Trophoblast cell (in vitro differentiated cells and primary cell): ENCODE results near the gene PGA3.
"Not testable (repeated sequence)": the region's sequence is repeated elsewhere in the genome, so short reads cannot be mapped to it uniquely, and the experiment has no call there.

ENCODE experiments used
- DNase-seq, 2 donors: peaks; one replicate each; pipeline ENCODE4 v3.0.0-alpha.2; 2016
- H2AFZ ChIP-seq: 2 replicates; pipeline ENCODE4 v1.6.1; 2013; ENCODE audit warnings: low read length, moderate library complexity, mild to moderate bottlenecking; ENCODE audit not compliant: insufficient read depth, poor library complexity
- H2AK5ac ChIP-seq: 2 replicates; pipeline ENCODE4 v1.6.1; 2013; ENCODE audit warnings: mild to moderate bottlenecking, low read length
- H2BK120ac ChIP-seq: 2 replicates; pipeline ENCODE4 v1.6.1; 2013; ENCODE audit warnings: low read length, mild to moderate bottlenecking, moderate library complexity; ENCODE audit not compliant: insufficient read depth, poor library complexity
- H2BK12ac ChIP-seq: 2 replicates; pipeline ENCODE4 v1.6.1; 2013; ENCODE audit warnings: mild to moderate bottlenecking, low read length, moderate library complexity
- H2BK5ac ChIP-seq: 2 replicates; pipeline ENCODE4 v1.6.1; 2013; ENCODE audit warnings: low read length, low read depth, moderate library complexity, mild to moderate bottlenecking; ENCODE audit not compliant: poor library complexity
- H3K14ac ChIP-seq: 2 replicates; pipeline ENCODE4 v1.6.1; 2013; ENCODE audit warnings: mild to moderate bottlenecking, low read length
- H3K18ac ChIP-seq: 2 replicates; pipeline ENCODE4 v1.6.1; 2013; ENCODE audit warnings: mild to moderate bottlenecking, low read length
- H3K23ac ChIP-seq: 2 replicates; pipeline ENCODE4 v1.6.1; 2013; ENCODE audit warnings: low read length
- H3K27ac ChIP-seq: 2 replicates; pipeline ENCODE4 v1.5.1; 2013; ENCODE audit warnings: low read depth, mild to moderate bottlenecking, inconsistent platforms, low read length, moderate library complexity
- H3K27me3 ChIP-seq: 2 replicates; pipeline ENCODE4 v1.6.1; 2013; ENCODE audit warnings: inconsistent platforms, mild to moderate bottlenecking, low read length, moderate library complexity; ENCODE audit not compliant: insufficient read depth
- H3K36me3 ChIP-seq, 2 experiments: 1 replicate in 1 of 2; 2 replicates in 1 of 2; pipeline ENCODE4 v1.6.1; 2013; ENCODE audit warnings: low read length in 2 of 2, mild to moderate bottlenecking in 2 of 2, moderate library complexity in 1 of 2; ENCODE audit not compliant: insufficient read depth in 2 of 2, control insufficient read depth in 1 of 2
- H3K4ac ChIP-seq: 2 replicates; pipeline ENCODE4 v1.6.1; 2013; ENCODE audit warnings: low read depth, mild to moderate bottlenecking, low read length, moderate library complexity
- H3K4me1 ChIP-seq, 2 experiments: 1 replicate in 1 of 2; 2 replicates in 1 of 2; pipeline ENCODE4 v1.6.1; 2013; ENCODE audit warnings: low read length in 2 of 2, mild to moderate bottlenecking in 2 of 2, moderate library complexity in 1 of 2; ENCODE audit not compliant: insufficient read depth in 2 of 2, control insufficient read depth in 1 of 2
- H3K4me2 ChIP-seq: 2 replicates; pipeline ENCODE4 v1.6.1; 2013; ENCODE audit warnings: inconsistent platforms, mild to moderate bottlenecking, low read length, moderate library complexity
- H3K4me3 ChIP-seq: 2 replicates; pipeline ENCODE4 v1.5.1; 2013; ENCODE audit warnings: mild to moderate bottlenecking, low read depth, low read length, inconsistent platforms
- H3K79me1 ChIP-seq: one replicate; pipeline ENCODE4 v1.6.1; 2013; ENCODE audit warnings: low read length
- H3K79me2 ChIP-seq: 2 replicates; pipeline ENCODE4 v1.6.1; 2013; ENCODE audit warnings: low read length, mild to moderate bottlenecking; ENCODE audit not compliant: control insufficient read depth, insufficient read depth, poor library complexity
- H3K9ac ChIP-seq: 2 replicates; pipeline ENCODE4 v1.6.1; 2013; ENCODE audit warnings: mild to moderate bottlenecking, low read length
- H3K9me3 ChIP-seq: 2 replicates; pipeline ENCODE4 v1.6.1; 2013; ENCODE audit warnings: low read depth, mild to moderate bottlenecking, control low read depth, inconsistent platforms, low read length; ENCODE audit not compliant: insufficient read depth
- H4K12ac ChIP-seq: 2 replicates; pipeline ENCODE4 v1.6.1; 2013; ENCODE audit warnings: low read depth, mild to moderate bottlenecking, low read length, moderate library complexity
- H4K8ac ChIP-seq: 2 replicates; pipeline ENCODE4 v1.6.1; 2013; ENCODE audit warnings: low read depth, mild to moderate bottlenecking, low read length, moderate library complexity
- H4K91ac ChIP-seq: one replicate; pipeline ENCODE4 v1.6.1; 2013; ENCODE audit warnings: low read depth, mild to moderate bottlenecking, low read length, moderate library complexity
- whole genome bisulfite sequencing: extraction: QIAGEN DNeasy Blood & Tissue Kit; methylation state at CpG from one replicate; pipeline ENCODE4 v1.1.7; 2013; ENCODE audit warnings: missing lambda C conversion rate; ENCODE audit not compliant: insufficient read length, insufficient coverage; ENCODE audit errors: extremely low coverage; 5-methylcytosine and 5-hydroxymethylcytosine counted together

The PGA3 gene

GRCh38 chr11:61222047-61222446 is 18.7 kb downstream of the PGA3 start, which contains the start of gene PGA4:
Gene PGA4 (plus strand): TSS chr11:61222347. CDS start chr11:61222401, 54 bp downstream.
- not testable (repeated sequence) for H4K8ac ChIP-seq

DNA sequence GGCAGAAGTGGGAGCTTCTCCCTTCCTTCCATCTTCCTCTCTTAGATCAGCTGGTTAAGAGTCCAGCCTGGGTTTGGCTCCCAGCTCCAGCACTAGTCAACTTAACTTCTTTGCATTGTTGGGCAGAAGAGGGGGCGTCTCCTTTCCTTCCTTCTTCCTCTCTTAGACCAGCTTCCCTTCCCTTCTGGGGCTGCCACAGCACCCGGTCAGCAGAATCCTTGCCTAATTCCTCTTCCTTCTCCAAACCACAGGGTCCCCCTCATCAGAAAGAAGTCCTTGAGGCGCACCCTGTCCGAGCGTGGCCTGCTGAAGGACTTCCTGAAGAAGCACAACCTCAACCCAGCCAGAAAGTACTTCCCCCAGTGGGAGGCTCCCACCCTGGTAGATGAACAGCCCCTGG is 19.4 kb downstream of the PGA3 start:
- H4K8ac ChIP-seq, H3K4me3 ChIP-seq, H2BK5ac ChIP-seq, H3K79me2 ChIP-seq, DNase-seq, H3K27ac ChIP-seq, H3K36me3 ChIP-seq, H3K4me2 ChIP-seq, H4K12ac ChIP-seq, H2BK12ac ChIP-seq, H3K4me1 ChIP-seq, H2BK120ac ChIP-seq, H3K18ac ChIP-seq, H3K14ac ChIP-seq, H3K9me3 ChIP-seq, H3K23ac ChIP-seq, H3K27me3 ChIP-seq, H3K4ac ChIP-seq, H3K79me1 ChIP-seq, H2AFZ ChIP-seq, H3K9ac ChIP-seq, H2AK5ac ChIP-seq, H4K91ac ChIP-seq: not testable (repeated sequence)
- WGBS: no CpG with 5 or more reads among the region's 5 CpGs

More at GRCh38 chr11:61222047-61222446, 18.7 kb downstream of the PGA3 start, which contains the start of gene PGA4:
- H3K79me1 ChIP-seq, H2BK120ac ChIP-seq, H4K91ac ChIP-seq, H3K18ac ChIP-seq, H2BK12ac ChIP-seq, H3K4me1 ChIP-seq, H3K9me3 ChIP-seq, H3K27ac ChIP-seq, H4K12ac ChIP-seq, H3K27me3 ChIP-seq, H2AFZ ChIP-seq, H3K9ac ChIP-seq, H3K79me2 ChIP-seq, DNase-seq, H3K23ac ChIP-seq, H3K4me2 ChIP-seq, H3K4ac ChIP-seq, H3K4me3 ChIP-seq, H2BK5ac ChIP-seq, H3K36me3 ChIP-seq, H2AK5ac ChIP-seq, H3K14ac ChIP-seq: not testable (repeated sequence)
- WGBS: no CpG with 5 or more reads among the region's 8 CpGs

- not testable (repeated sequence) for H2BK120ac ChIP-seq, H3K27ac ChIP-seq, H3K27me3 ChIP-seq, H3K4me3 ChIP-seq, H3K14ac ChIP-seq, H3K4ac ChIP-seq, H3K79me2 ChIP-seq, H4K91ac ChIP-seq, H2BK5ac ChIP-seq, H4K12ac ChIP-seq, H3K4me1 ChIP-seq, H3K4me2 ChIP-seq, H3K9me3 ChIP-seq, H3K36me3 ChIP-seq, H2AK5ac ChIP-seq, H3K79me1 ChIP-seq, H2BK12ac ChIP-seq, DNase-seq, H3K23ac ChIP-seq, H2AFZ ChIP-seq, H3K18ac ChIP-seq, H4K8ac ChIP-seq, H3K9ac ChIP-seq
- no CpG with 5 or more reads among the region's 10 CpGs for whole genome bisulfite sequencing
Observed at GRCh38 chr11:61226457-61227137, 23.3 kb downstream of the PGA3 start.

GRCh38 chr11:61229458-61229857 is 26.1 kb downstream of the PGA3 start:
- no CpG with 5 or more reads among the region's 6 CpGs for WGBS

More at GRCh38 chr11:61229458-61229857, 26.1 kb downstream of the PGA3 start:
- not testable (repeated sequence) for H2AK5ac ChIP-seq, H3K4me3 ChIP-seq, H3K4ac ChIP-seq, H2BK12ac ChIP-seq, H3K18ac ChIP-seq, H4K91ac ChIP-seq, H4K12ac ChIP-seq, H3K23ac ChIP-seq, H2BK120ac ChIP-seq, H2BK5ac ChIP-seq, H3K9me3 ChIP-seq, H3K9ac ChIP-seq, H3K36me3 ChIP-seq, H3K4me2 ChIP-seq, H3K79me1 ChIP-seq, H3K79me2 ChIP-seq, H3K14ac ChIP-seq, H3K27ac ChIP-seq, H2AFZ ChIP-seq, H3K4me1 ChIP-seq, DNase-seq, H3K27me3 ChIP-seq, H4K8ac ChIP-seq
